DOHH2 (cell line): Measurements from ENCODE around the gene A2M.

Experiments used
- H3F3A ChIP-seq: fragments of 200-600 bp; sonication (generic), shearing (Covaris generic); 2 replicates; pipeline ENCODE4 v1.6.0; 2016; ENCODE audit warnings: antibody characterized with exemption, mild to moderate bottlenecking; ENCODE audit not compliant: control insufficient read depth, insufficient read depth
- H3K27ac ChIP-seq: fragments of 200-600 bp; sonication (generic); 2 replicates; pipeline ENCODE4 v1.5.1; 2014; ENCODE audit warnings: low read depth, mild to moderate bottlenecking, low read length, moderate library complexity
- H3K27me3 ChIP-seq: fragments of 200-600 bp; sonication (generic); 2 replicates; pipeline ENCODE4 v1.6.1; 2014; ENCODE audit warnings: mild to moderate bottlenecking, low read length, mixed read lengths; ENCODE audit not compliant: control insufficient read depth
- H3K36me3 ChIP-seq: fragments of 200-600 bp; sonication (generic); 2 replicates; pipeline ENCODE4 v1.6.1; 2014; ENCODE audit warnings: mild to moderate bottlenecking, low read length, moderate library complexity, mixed read lengths; ENCODE audit not compliant: control insufficient read depth
- H3K4me1 ChIP-seq: fragments of 200-600 bp; sonication (generic); 2 replicates; pipeline ENCODE4 v1.6.1; 2014; ENCODE audit warnings: mild to moderate bottlenecking, low read length, mixed read lengths; ENCODE audit not compliant: control insufficient read depth
- H3K4me2 ChIP-seq: fragments of 200-600 bp; sonication (generic); 2 replicates; pipeline ENCODE4 v1.6.0; 2014; ENCODE audit warnings: mild to moderate bottlenecking, low read length, moderate library complexity
- H3K4me3 ChIP-seq: fragments of 200-600 bp; sonication (generic); 2 replicates; pipeline ENCODE4 v1.5.1; 2014; ENCODE audit warnings: mild to moderate bottlenecking, low read length, mixed read lengths
- H3K79me2 ChIP-seq: fragments of 200-600 bp; sonication (generic); 2 replicates; pipeline ENCODE4 v1.6.1; 2014; ENCODE audit warnings: mild to moderate bottlenecking, low read length, mixed read lengths; ENCODE audit not compliant: control insufficient read depth
- H3K9me2 ChIP-seq: fragments of 200-600 bp; sonication (generic); replicated peaks from 2 replicates; pipeline ENCODE4 v1.6.1; 2014; ENCODE audit warnings: mild to moderate bottlenecking, low read length, mixed read lengths; ENCODE audit not compliant: control insufficient read depth
- H3K9me3 ChIP-seq: fragments of 200-600 bp; sonication (generic); 2 replicates; pipeline ENCODE4 v1.6.1; 2014; ENCODE audit warnings: antibody characterized with exemption, low read length, mixed read lengths; ENCODE audit not compliant: control insufficient read depth, insufficient read depth
- H4K20me1 ChIP-seq: fragments of 200-600 bp; sonication (generic); 2 replicates; pipeline ENCODE4 v1.6.0; 2014; ENCODE audit warnings: low read depth, mild to moderate bottlenecking, antibody characterized with exemption, low read length, moderate library complexity; ENCODE audit not compliant: control insufficient read depth, insufficient read depth
- CTCF ChIP-seq: fragments of 200-600 bp; sonication (generic); IDR thresholded peaks from one replicate; pipeline ENCODE4 v1.5.1; 2014; ENCODE audit warnings: antibody characterized with exemption, mild to moderate bottlenecking, low read depth, low read length; ENCODE audit not compliant: poor library complexity, severe bottlenecking
- EZH2phosphoT487 ChIP-seq: fragments of 200-600 bp; sonication (generic); IDR thresholded peaks from 2 replicates; pipeline ENCODE4 v1.6.1; 2017; ENCODE audit warnings: borderline replicate concordance, mild to moderate bottlenecking, antibody characterized with exemption, low read length, moderate library complexity, mixed read lengths

The A2M gene

GRCh38 chr12:9115731-9116559 lies at the start of gene A2M:
A2M (minus strand) TSS chr12:9115919; CDS start chr12:9115849, 70 bp downstream.
- Histone ChIP-seq H3K4me3 (no peak within 1 kb of the TSS), H3K79me2 (no peaks in the 10 kb centered on the region)

DNA sequence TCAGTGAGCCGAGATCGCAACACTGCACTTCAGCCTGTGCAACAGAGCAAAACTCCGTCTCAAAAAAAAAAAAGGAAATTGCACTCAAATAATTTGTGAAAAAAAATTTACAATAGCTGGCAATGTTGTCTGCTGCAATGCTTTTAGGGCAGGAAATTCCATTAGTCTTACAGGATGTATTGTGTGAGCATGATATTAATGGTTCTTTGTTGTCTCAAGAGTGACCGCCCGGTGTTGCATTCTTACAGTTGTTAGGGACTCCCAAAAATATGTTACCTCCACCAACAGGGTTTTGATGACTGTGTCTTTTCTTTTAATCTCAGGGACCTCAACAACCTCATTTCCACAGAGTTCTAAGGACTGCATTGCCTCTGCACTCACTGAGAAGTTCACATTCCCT lies 47.7 kb upstream of the A2M start:
- Histone ChIP-seq H3K4me1 (no peaks in the 10 kb centered on the region), H3K4me3 (no peak overlapping the region), H3K27me3 (no peaks in the 10 kb centered on the region), H3K9me2 (no peaks in the 10 kb centered on the region), H4K20me1 (no peaks in the 10 kb centered on the region), H3K4me2 (no peak overlapping the region), H3K9me3 (no peaks in the 10 kb centered on the region), H3F3A (no peaks in the 10 kb centered on the region), H3K36me3 (no peaks in the 10 kb centered on the region), H3K27ac (no peak overlapping the region), H3K79me2 (no peaks in the 10 kb centered on the region)
- no peak for TF ChIP-seq CTCF
- no peak for TF ChIP-seq EZH2phosphoT487

More at GRCh38 chr12:9115731-9116559, at the start of gene A2M:
- TF ChIP-seq EZH2phosphoT487 (no peak), CTCF (no peak)
- H3K9me2 ChIP-seq, result no peaks in the 10 kb centered on the region
- H3K9me3 ChIP-seq, result no peaks in the 10 kb centered on the region
- peaks cover 29% of the 10 kb centered on the region for H3K27me3 ChIP-seq
- no peaks in the 10 kb centered on the region for H3F3A ChIP-seq
- no peaks in the 10 kb centered on the region for H3K36me3 ChIP-seq
- no peak within 1 kb of the TSS for H3K27ac ChIP-seq
- no peaks in the 10 kb centered on the region for H4K20me1 ChIP-seq
- no peak within 1 kb of the TSS for H3K4me2 ChIP-seq
- H3K4me1 ChIP-seq, result no peaks in the 10 kb centered on the region

- Histone ChIP-seq H3K79me2 (no peaks in the 10 kb centered on the region), H3K4me3 (no peak overlapping the region), H3K4me2 (no peak overlapping the region), H3K27ac (no peak overlapping the region), H3K9me2 (no peaks in the 10 kb centered on the region), H3K27me3 (peaks cover 5% of the 10 kb centered on the region; the same call in 1 of the 2 replicates), H4K20me1 (no peaks in the 10 kb centered on the region), H3K36me3 (no peaks in the 10 kb centered on the region), H3K4me1 (no peaks in the 10 kb centered on the region), H3K9me3 (no peaks in the 10 kb centered on the region), H3F3A (no peaks in the 10 kb centered on the region)
- no peak for TF ChIP-seq EZH2phosphoT487
- no peak for TF ChIP-seq CTCF
Measured at GRCh38 chr12:9156119-9156518, 40.4 kb upstream of the A2M start.
